Sigmoid colon (tissue), 7 donors: Measurements from ENCODE around the gene ADGB. TPM values are rescaled to one million over a fixed set of nuclear protein-coding genes. Genes with fewer than 3 reads are reported as not detected.

Experiments used
- DNase-seq: peaks from one replicate; pipeline ENCODE4 v3.0.0-alpha.2; 2019
- H3K27ac ChIP-seq, 4 donors: fragments of 200-600 bp; sonication (generic); one replicate each; pipeline ENCODE4 v1.5.1; 2016 to 2019; ENCODE audit warnings: mild to moderate bottlenecking in 1 of 4
- H3K27me3 ChIP-seq, 3 donors: fragments of 200-600 bp; sonication (generic); one replicate each; pipeline ENCODE4 v1.5.1; 2019; ENCODE audit warnings: mild to moderate bottlenecking in 1 of 3
- H3K36me3 ChIP-seq, 4 donors: fragments of 200-600 bp; sonication (generic); one replicate each; pipeline ENCODE4 v1.5.1; 2016 to 2019
- H3K4me1 ChIP-seq, 4 donors: fragments of 200-600 bp; sonication (generic); one replicate each; pipeline ENCODE4 v1.5.1; 2017 to 2019
- H3K4me3 ChIP-seq, 4 donors: fragments of 200-600 bp; sonication (generic); one replicate each; pipeline ENCODE4 v1.5.1; 2017 to 2019; ENCODE audit warnings: mild to moderate bottlenecking in 2 of 4, moderate library complexity in 1 of 4
- H3K9me3 ChIP-seq, 4 donors: fragments of 200-600 bp in 3 of 4; sonication (generic) in 3 of 4; one replicate each; pipeline versions ENCODE4 v1.5.1 to v1.6.1; 2013 to 2019
- CTCF ChIP-seq, 4 experiments: fragments of 450-650 bp in 3 of 4; fragments of 200-600 bp in 1 of 4; IDR thresholded peaks; one replicate each; pipeline ENCODE4 v1.5.1; 2016 to 2019; ENCODE audit warnings: antibody characterized with exemption in 4 of 4, mild to moderate bottlenecking in 3 of 4, moderate library complexity in 2 of 4
- EP300 ChIP-seq, 4 donors: sonication (generic); formaldehyde crosslinking; IDR thresholded peaks; one replicate each; pipeline ENCODE4 v1.6.1; 2017; ENCODE audit warnings: antibody characterized with exemption in 4 of 4
- POLR2A ChIP-seq, 2 donors: fragments of 450-650 bp; IDR thresholded peaks; one replicate each; pipeline ENCODE4 v1.6.1; 2016; ENCODE audit warnings: antibody characterized with exemption in 2 of 2, mild to moderate bottlenecking in 2 of 2, moderate library complexity in 2 of 2
- POLR2AphosphoS5 ChIP-seq, 4 donors: sonication (generic); formaldehyde crosslinking; IDR thresholded peaks; one replicate each; pipeline ENCODE4 v1.6.1; 2017; ENCODE audit warnings: antibody characterized with exemption in 4 of 4
- WGBS, 2 donors: extraction: QIAGEN DNeasy Blood & Tissue Kit; methylation state at CpG; one replicate each; pipeline ENCODE4 v1.1.7; 2013; 5-methylcytosine and 5-hydroxymethylcytosine counted together
- intact Hi-C: fragments of 100-400 bp; cut with DNase I; formaldehyde crosslinking; loops from one replicate; pipeline ENCODE4 v1.15.1; 2023
- polyA plus RNA-seq, 3 donors: library from polyadenylated mRNA; stranded (reverse); fragments of 200-250 nt; gene quantifications; one replicate each; pipeline ENCODE4 v1.2.3, GENCODE V29; 2013
- total RNA-seq, 4 donors: library from RNA; depleted of rRNA; stranded (reverse); fragments of >200 nt; gene quantifications; one replicate each; pipeline ENCODE4 v1.1.0, GENCODE V29; 2016
- donor health status: healthy with polysubstance abuse.
- donor health status: Bipolar disorder and iron deficiency.
- donor health status: healthy.

ADGB gene
- total and polyA plus RNA-seq, 7 donors: 0.13 to 0.55 TPM; not detected in 5

- DNase-seq: no peak
- Histone ChIP-seq H3K9me3 (no peaks in the 10 kb centered on the region), H3K4me3 (no peak overlapping the region), H3K4me1 (peaks cover 0 to 8% (median 3%) of the 10 kb centered on the region in 4 donors), H3K36me3 (no peaks in the 10 kb centered on the region), H3K27ac (no peak overlapping the region), H3K27me3 (no peaks in the 10 kb centered on the region)
- intact Hi-C loops: no loop called here
- WGBS, 2 donors: 76 to 82% methylated on average over 2 of the region's 2 CpGs
- TF ChIP-seq EP300 (IDR thresholded peaks at IDR 0.05): no peak
- no peak for TF ChIP-seq POLR2AphosphoS5 (IDR thresholded peaks at IDR 0.05)
- no peak for TF ChIP-seq CTCF (IDR thresholded peaks at IDR 0.05)
- TF ChIP-seq POLR2A (IDR thresholded peaks at IDR 0.05): no peak
Observed at GRCh38 chr6:146860583-146860982, 261.8 kb downstream of the ADGB start.

GRCh38 chr6:146861029-146861563 is 262.3 kb downstream of the ADGB start:
- TF ChIP-seq POLR2A (IDR thresholded peaks at IDR 0.05): no peak
- no peak for TF ChIP-seq CTCF (IDR thresholded peaks at IDR 0.05)
- no peak for TF ChIP-seq POLR2AphosphoS5 (IDR thresholded peaks at IDR 0.05)
- TF ChIP-seq EP300 (IDR thresholded peaks at IDR 0.05): no peak
- H3K9me3 ChIP-seq: no peaks in the 10 kb centered on the region
- H3K27ac ChIP-seq: no peak overlapping the region
- peaks cover 0 to 13% (median 3%) of the 10 kb centered on the region in 4 donors for H3K4me1 ChIP-seq
- 66 to 79% methylated on average over 3 of the region's 3 CpGs for WGBS, 2 donors
- no peak for DNase-seq
- intact Hi-C loops: no loop called here
- H3K36me3 ChIP-seq: no peaks in the 10 kb centered on the region
- no peaks in the 10 kb centered on the region for H3K27me3 ChIP-seq
- no peak overlapping the region for H3K4me3 ChIP-seq

DNA sequence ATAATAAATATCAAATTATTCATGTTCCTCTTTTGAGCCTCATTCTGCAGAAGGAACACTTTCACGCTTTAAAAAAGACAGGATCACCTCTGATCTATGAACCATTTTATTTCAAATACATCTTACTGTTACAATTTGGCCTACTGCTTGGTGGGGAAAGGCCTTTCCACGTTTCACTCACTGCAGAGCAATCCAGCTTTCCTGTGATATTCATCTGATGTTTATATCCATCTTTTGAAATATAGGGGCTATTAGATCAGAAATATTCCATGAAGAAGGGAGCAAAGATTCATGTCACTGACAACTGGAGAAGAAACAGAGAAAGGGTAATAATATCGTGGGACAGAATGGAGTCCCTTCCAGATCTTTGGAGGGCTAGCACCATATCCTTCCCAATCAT is 262.9 kb downstream of the ADGB start:
- TF ChIP-seq POLR2A (IDR thresholded peaks at IDR 0.05) (no peak), EP300 (IDR thresholded peaks at IDR 0.05) (no peak), POLR2AphosphoS5 (IDR thresholded peaks at IDR 0.05) (no peak), CTCF (IDR thresholded peaks at IDR 0.05) (no peak)
- DNase-seq: no peak
- H3K4me3 ChIP-seq: no peak overlapping the region
- H3K4me1 ChIP-seq: peaks cover 0 to 15% (median 3%) of the 10 kb centered on the region in 4 donors
- H3K36me3 ChIP-seq: no peaks in the 10 kb centered on the region
- no peaks in the 10 kb centered on the region for H3K9me3 ChIP-seq
- intact Hi-C loops: no loop called here
- H3K27ac ChIP-seq: no peak overlapping the region
- no peaks in the 10 kb centered on the region for H3K27me3 ChIP-seq
- WGBS, 2 donors: 89 to 93% methylated on average over 3 of the region's 3 CpGs

DNA sequence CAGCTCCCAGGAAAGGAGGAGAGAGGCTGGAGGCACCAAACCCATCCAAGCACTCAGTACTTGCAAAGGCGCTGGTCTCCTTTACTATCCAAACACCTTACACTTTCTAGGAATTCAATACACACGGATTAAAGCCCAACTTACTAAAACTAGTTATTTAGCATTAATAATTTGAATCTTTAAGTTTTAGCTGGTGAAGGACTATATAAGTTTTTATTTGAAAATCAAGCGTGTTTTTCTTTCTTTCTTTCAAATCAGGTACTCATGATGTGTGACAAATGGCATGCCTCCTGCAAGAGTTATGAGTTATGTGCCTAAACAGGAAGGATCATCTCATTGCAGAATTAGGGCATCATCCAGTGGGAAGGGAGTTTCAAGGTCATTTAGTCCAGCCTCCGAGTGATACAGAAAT is 263.7 kb downstream of the ADGB start:
- TF ChIP-seq CTCF (IDR thresholded peaks at IDR 0.05) (no peak), POLR2AphosphoS5 (IDR thresholded peaks at IDR 0.05) (no peak), EP300 (IDR thresholded peaks at IDR 0.05) (no peak), POLR2A (IDR thresholded peaks at IDR 0.05) (no peak)
- H3K27me3 ChIP-seq: no peaks in the 10 kb centered on the region
- H3K4me1 ChIP-seq: peaks cover 0 to 15% (median 3%) of the 10 kb centered on the region in 4 donors
- no peaks in the 10 kb centered on the region for H3K36me3 ChIP-seq
- no peak overlapping the region for H3K4me3 ChIP-seq
- DNase-seq: no peak
- intact Hi-C loops: no loop called here
- 87 to 93% methylated on average over 4 of the region's 4 CpGs for WGBS, 2 donors
- no peaks in the 10 kb centered on the region for H3K9me3 ChIP-seq
- no peak overlapping the region for H3K27ac ChIP-seq

DNA sequence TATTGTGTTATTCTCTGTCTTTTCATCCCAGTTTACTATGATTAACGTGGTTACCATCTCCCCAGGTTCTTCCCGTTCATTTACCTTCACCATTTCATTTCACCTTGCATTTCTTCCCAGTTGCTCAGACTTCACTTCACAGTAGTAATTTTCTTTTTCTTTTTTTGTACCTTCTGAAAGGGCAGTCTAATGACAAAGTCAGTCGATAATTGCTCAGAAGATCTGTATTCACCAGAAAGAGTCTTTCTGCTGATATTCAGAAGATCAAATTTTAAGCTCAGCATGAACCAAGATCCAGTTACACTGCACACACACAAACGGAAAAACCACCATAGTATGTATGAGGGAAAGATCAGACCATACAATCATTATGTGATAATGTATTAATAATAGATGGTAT is 265.5 kb downstream of the ADGB start:
- H3K36me3 ChIP-seq: no peaks in the 10 kb centered on the region
- no peak for DNase-seq
- H3K4me1 ChIP-seq: peaks cover 0 to 12% (median 4%) of the 10 kb centered on the region in 4 donors
- WGBS, 2 donors: 80 to 85% methylated on average over 4 of the region's 4 CpGs
- TF ChIP-seq CTCF (IDR thresholded peaks at IDR 0.05) (no peak), EP300 (IDR thresholded peaks at IDR 0.05) (no peak), POLR2A (IDR thresholded peaks at IDR 0.05) (no peak), POLR2AphosphoS5 (IDR thresholded peaks at IDR 0.05) (no peak)
- no peaks in the 10 kb centered on the region for H3K9me3 ChIP-seq
- H3K27me3 ChIP-seq: no peaks in the 10 kb centered on the region
- no peak overlapping the region for H3K27ac ChIP-seq
- no peak overlapping the region for H3K4me3 ChIP-seq
- intact Hi-C loops: no loop called here
